ENCODE data around the gene TMEM132C.

TMEM132C gene

DNA sequence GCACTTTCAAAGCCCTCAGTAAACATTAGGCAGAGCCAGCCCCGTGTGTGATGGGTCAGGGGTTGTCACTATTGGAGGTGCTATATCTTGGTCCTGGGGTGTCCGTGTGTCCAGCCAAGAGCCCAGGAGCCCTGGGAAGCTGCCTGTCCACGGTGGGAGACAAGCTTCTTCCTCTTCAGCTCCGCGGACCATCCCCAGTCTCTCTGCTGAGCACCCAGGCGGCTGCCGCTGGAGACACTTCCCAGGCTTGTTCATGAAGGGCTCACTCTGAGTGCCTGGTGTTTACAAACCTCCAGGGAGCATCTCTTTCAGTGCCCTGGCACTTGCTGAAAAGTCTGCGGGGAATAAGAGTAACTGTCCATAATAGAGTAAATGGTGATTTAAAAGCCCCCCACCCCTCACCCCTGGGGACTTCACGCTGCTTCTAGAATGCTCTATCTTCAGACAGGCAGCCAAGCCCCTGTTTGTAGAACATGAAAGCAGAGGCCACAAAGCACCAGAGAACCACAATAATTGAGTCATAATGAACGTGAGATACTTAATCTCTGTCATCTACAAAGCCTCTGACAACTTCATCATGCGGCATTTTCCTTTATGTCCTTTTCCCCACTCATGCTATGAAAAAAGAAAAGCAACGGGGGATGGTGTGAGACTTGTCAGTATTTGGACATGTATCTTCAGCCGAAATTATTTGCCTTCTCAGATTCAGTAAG lies 178.6 kb downstream of the TMEM132C start:
- no peak overlapping the region for H3K27ac ChIP-seq (ENCODE audit: low read length)
- no peak overlapping the region for H2AFZ ChIP-seq (ENCODE audit: low read length)
- no peak overlapping the region for H3K4me3 ChIP-seq (ENCODE audit: low read length)
- DNase-seq = no peak
- no peaks in the 10 kb centered on the region for H3F3A ChIP-seq (ENCODE audit: insufficient read depth, low read length)
- no peak for TF ChIP-seq EZH2phosphoT487 (IDR thresholded peaks at IDR 0.05; ENCODE audit: low read length)
- no peak for TF ChIP-seq EZH2 (optimal IDR thresholded peaks at IDR 0.05; ENCODE audit: low read depth, low read length)
- TF ChIP-seq, protein P1, sequence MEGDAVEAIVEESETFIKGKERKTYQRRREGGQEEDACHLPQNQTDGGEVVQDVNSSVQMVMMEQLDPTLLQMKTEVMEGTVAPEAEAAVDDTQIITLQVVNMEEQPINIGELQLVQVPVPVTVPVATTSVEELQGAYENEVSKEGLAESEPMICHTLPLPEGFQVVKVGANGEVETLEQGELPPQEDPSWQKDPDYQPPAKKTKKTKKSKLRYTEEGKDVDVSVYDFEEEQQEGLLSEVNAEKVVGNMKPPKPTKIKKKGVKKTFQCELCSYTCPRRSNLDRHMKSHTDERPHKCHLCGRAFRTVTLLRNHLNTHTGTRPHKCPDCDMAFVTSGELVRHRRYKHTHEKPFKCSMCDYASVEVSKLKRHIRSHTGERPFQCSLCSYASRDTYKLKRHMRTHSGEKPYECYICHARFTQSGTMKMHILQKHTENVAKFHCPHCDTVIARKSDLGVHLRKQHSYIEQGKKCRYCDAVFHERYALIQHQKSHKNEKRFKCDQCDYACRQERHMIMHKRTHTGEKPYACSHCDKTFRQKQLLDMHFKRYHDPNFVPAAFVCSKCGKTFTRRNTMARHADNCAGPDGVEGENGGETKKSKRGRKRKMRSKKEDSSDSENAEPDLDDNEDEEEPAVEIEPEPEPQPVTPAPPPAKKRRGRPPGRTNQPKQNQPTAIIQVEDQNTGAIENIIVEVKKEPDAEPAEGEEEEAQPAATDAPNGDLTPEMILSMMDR (IDR thresholded peaks at IDR 0.05; ENCODE audit: low read length) = no peak
- no peaks in the 10 kb centered on the region for H3K79me2 ChIP-seq (ENCODE audit: low read length)
- H3K4me2 ChIP-seq (ENCODE audit: low read depth, low read length) = no peak overlapping the region
- no peaks in the 10 kb centered on the region for H4K20me1 ChIP-seq (ENCODE audit: insufficient read depth, low read length)
- no peaks in the 10 kb centered on the region for H3K27me3 ChIP-seq (replicated peaks; ENCODE audit: insufficient read depth, low read length)
- no peaks in the 10 kb centered on the region for H3K36me3 ChIP-seq (replicated peaks; ENCODE audit: insufficient read depth, low read length)
- H3K9me2 ChIP-seq (replicated peaks; ENCODE audit: insufficient read depth, low read length) = no peaks in the 10 kb centered on the region
- H3K4me1 ChIP-seq (ENCODE audit: low read length) = no peaks in the 10 kb centered on the region
- no peaks in the 10 kb centered on the region for H3K9me3 ChIP-seq (replicated peaks; ENCODE audit: insufficient read depth, low read length)
- no peak overlapping the region for H3K9ac ChIP-seq (ENCODE audit: low read length)

DNA sequence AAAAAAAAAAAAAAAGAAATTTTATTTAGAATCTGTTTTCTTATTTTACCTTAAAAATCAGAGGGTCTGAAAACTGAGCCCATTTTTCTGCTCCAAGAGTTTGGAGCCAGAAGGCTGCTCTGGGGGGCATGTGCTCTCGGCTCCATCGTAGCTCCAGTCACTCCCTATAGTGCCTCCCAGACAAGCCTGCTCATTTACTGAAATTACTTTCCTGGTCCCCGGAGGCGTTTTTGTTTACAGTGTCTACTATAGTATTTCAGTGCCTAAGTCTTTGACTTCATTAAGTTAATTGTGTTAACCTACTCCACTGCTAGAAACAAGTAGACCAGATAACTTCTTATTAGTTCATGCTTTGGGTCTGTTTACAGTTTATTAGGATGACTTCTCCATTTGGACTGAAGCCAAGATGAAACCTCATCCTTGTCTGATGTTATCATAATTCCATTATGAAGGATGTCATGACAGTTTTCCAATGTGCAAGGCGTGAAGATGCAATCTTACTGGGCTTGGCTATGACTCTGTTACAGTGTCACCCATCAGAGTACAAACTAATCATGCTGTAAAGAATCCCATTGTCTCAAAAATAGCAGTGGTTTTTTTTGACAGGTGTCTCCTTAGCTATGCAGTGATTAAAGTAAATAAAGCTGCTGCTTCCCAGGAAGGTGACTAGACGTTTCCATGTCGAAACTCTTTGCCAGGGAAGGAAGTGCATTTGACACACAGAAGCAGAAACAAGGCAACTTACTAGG lies 182.3 kb downstream of the TMEM132C start:
- no peak overlapping the region for H3K4me3 ChIP-seq (ENCODE audit: low read length)
- H4K20me1 ChIP-seq (ENCODE audit: insufficient read depth, low read length) = no peaks in the 10 kb centered on the region
- H3K4me2 ChIP-seq (ENCODE audit: low read depth, low read length) = no peak overlapping the region
- no peaks in the 10 kb centered on the region for H3K36me3 ChIP-seq (replicated peaks; ENCODE audit: insufficient read depth, low read length)
- H3K27me3 ChIP-seq (replicated peaks; ENCODE audit: insufficient read depth, low read length) = no peaks in the 10 kb centered on the region
- no peaks in the 10 kb centered on the region for H3K79me2 ChIP-seq (ENCODE audit: low read length)
- no peaks in the 10 kb centered on the region for H3K4me1 ChIP-seq (ENCODE audit: low read length)
- no peaks in the 10 kb centered on the region for H3K9me3 ChIP-seq (replicated peaks; ENCODE audit: insufficient read depth, low read length)
- no peak overlapping the region for H3K9ac ChIP-seq (ENCODE audit: low read length)
- H3F3A ChIP-seq (ENCODE audit: insufficient read depth, low read length) = no peaks in the 10 kb centered on the region
- H2AFZ ChIP-seq (ENCODE audit: low read length) = no peak overlapping the region
- no peaks in the 10 kb centered on the region for H3K9me2 ChIP-seq (replicated peaks; ENCODE audit: insufficient read depth, low read length)
- H3K27ac ChIP-seq (ENCODE audit: low read length) = no peak overlapping the region
- no peak for DNase-seq
- TF ChIP-seq, protein P1 (IDR thresholded peaks at IDR 0.05; ENCODE audit: low read length) = no peak
- no peak for TF ChIP-seq EZH2 (optimal IDR thresholded peaks at IDR 0.05; ENCODE audit: low read depth, low read length)
- TF ChIP-seq EZH2phosphoT487 (IDR thresholded peaks at IDR 0.05; ENCODE audit: low read length) = no peak

DNA sequence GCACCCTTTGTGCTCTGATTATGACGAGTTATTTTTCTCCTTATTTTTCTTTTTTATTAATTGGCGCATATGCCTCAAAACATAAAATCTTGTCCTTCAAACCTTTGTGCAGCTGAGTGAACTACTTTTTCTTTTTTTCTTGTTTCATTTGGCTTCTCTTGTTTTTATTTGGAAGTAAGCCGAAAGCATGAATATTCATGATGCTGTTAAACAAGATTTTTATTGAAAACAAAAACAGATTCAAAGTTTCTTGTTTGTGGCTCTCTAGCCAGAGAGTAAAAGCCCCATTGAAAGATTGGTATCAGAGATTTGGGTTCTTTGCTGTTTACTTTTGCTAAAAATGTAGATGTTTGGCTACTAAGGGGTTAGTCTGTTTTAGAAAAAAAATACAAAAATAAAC lies 183.8 kb downstream of the TMEM132C start:
- DNase-seq = no peak
- TF ChIP-seq EZH2 (optimal IDR thresholded peaks at IDR 0.05; ENCODE audit: low read depth, low read length) = no peak
- TF ChIP-seq, protein P1 (IDR thresholded peaks at IDR 0.05; ENCODE audit: low read length) = no peak
- no peak for TF ChIP-seq EZH2phosphoT487 (IDR thresholded peaks at IDR 0.05; ENCODE audit: low read length)

More for the DNA sequence above, 183.8 kb downstream of the TMEM132C start:
- H4K20me1 ChIP-seq (ENCODE audit: insufficient read depth, low read length) = no peaks in the 10 kb centered on the region
- no peaks in the 10 kb centered on the region for H3K36me3 ChIP-seq (replicated peaks; ENCODE audit: insufficient read depth, low read length)
- H3K4me3 ChIP-seq (ENCODE audit: low read length) = no peak overlapping the region
- no peak overlapping the region for H3K27ac ChIP-seq (ENCODE audit: low read length)
- H2AFZ ChIP-seq (ENCODE audit: low read length) = no peak overlapping the region
- no peak overlapping the region for H3K9ac ChIP-seq (ENCODE audit: low read length)
- no peaks in the 10 kb centered on the region for H3K27me3 ChIP-seq (replicated peaks; ENCODE audit: insufficient read depth, low read length)
- no peaks in the 10 kb centered on the region for H3K9me3 ChIP-seq (replicated peaks; ENCODE audit: insufficient read depth, low read length)
- no peak overlapping the region for H3K4me2 ChIP-seq (ENCODE audit: low read depth, low read length)
- no peaks in the 10 kb centered on the region for H3K4me1 ChIP-seq (ENCODE audit: low read length)
- H3K9me2 ChIP-seq (replicated peaks; ENCODE audit: insufficient read depth, low read length) = no peaks in the 10 kb centered on the region
- no peaks in the 10 kb centered on the region for H3K79me2 ChIP-seq (ENCODE audit: low read length)
- H3F3A ChIP-seq (ENCODE audit: insufficient read depth, low read length) = no peaks in the 10 kb centered on the region

Data from MM.1S (cell line).